Left colon (tissue), 2 donors: ENCODE results near the gene PKP3. TPM values are rescaled to one million over a fixed set of nuclear protein-coding genes. Genes with fewer than 3 reads are reported as not detected.
A peak's percentile ranks its signal among the peaks of the same experiment; 100 is the strongest.
"Not testable (repeated sequence)": the region's sequence is repeated elsewhere in the genome, so short reads cannot be mapped to it uniquely, and the experiment has no call there.

Experiments
- ATAC-seq: fragments of 200-7000 bp; cut with Tn5 transposase; one replicate; pipeline ENCODE4 v1.9.1; 2020; ENCODE audit warnings: mild to moderate bottlenecking, moderate library complexity
- DNase-seq, 2 donors: peaks; one replicate each; pipeline ENCODE4 v3.0.0-alpha.2; 2020
- intact Hi-C, 2 donors: fragments of 100-400 bp; cut with DNase I in 1 of 2; cut with micrococcal nuclease in 1 of 2; formaldehyde crosslinking; loops; one replicate each; pipeline versions ENCODE4 v1.11.2 to v1.14.0; 2022; cut with DNase I, micrococcal nuclease
- total RNA-seq, 2 donors: library from RNA; stranded (reverse); fragmentation: NEBNext Ultra II Directional; extraction: Animal tissue kit (Norgen Biotek cat#: 25700); gene quantifications; one replicate each; pipeline ENCODE4 v1.2.1, GENCODE V29; 2021
- donor health status: DM: no; HTN: no; CAD: no.
- donor health status: DM: yes; HTN: yes; CAD: no.

PKP3 gene
- total RNA-seq, 2 donors from 2014 or later: 168 to 194 TPM

DNA sequence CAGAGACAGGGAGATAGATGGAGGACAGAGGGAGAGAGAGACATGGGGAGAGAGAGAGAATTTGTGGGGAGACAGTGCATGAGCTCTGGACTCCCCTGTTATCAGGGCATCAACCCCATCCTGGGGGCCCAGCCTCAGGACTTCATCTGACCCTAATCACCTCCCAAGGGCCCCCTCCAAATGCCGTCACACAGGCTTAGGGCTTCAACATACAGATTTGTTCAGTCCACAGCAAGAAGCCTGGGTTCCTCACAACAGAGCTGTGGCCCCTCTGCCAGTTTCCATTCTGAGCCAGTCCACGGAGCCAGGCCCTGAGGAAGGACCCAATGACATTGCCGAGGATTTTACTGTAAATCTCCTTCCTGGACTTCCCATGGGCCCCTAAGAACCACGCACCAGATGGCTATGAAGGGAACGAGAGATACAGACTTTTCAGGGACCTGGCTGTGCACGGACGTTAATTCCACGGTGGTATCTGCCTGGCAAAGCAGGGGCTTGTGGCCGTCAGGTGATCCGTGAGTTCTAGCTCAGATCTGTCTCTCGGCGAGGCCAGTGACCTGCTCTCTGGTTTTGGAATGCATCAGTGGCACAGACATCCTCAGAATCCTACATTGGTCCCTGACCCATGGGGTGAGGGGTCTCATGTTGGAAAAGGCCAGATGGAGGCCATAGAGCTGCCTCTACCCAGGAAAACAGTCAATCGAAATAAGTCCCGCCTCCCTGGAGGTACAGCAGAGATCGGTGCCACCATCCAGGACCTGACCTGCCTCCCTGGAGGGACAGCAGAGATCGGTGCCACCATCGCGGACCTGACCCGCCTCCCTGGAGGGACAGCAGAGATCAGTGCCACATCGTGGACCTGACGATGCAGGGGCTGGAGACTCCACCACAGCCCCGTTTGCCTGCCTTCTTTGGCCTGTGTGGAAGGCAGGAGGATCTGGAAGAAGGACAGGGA is 33.4 kb upstream of the PKP3 start:
- no peak for DNase-seq
- intact Hi-C loops: loop anchor here in 1 of 2 donors (10.0 kb wide), 1 partner anchor 106 kb away; no protein-coding TSS in a partner anchor
- no peak for ATAC-seq

- ATAC-seq (no peak), DNase-seq (no peak)
- intact Hi-C loops: loop anchor here in 1 of 2 donors (10.0 kb wide), 1 partner anchor 108 kb away; no protein-coding TSS in a partner anchor
Measured at GRCh38 chr11:362642-363442, 31.2 kb upstream of the PKP3 start.

DNA sequence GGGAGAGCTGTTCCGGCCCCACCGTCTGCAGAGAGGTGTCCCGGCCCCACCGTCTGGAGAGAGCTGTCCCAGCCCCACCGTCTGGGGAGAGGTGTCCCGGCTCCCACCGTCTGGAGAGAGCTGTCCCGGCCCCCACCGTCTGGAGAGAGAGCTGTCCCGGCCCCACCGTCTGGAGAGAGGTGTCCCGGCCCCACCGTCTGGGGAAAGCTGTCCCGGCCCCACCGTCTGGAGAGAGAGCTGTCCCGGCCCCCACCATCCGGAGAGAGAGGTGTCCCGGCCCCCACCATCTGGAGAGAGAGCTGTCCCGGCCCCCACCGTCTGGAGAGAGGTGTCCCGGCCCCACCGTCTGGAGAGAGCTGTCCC is 30.6 kb upstream of the PKP3 start:
- ATAC-seq: not testable (repeated sequence)
- intact Hi-C loops: loop anchor here in 1 of 2 donors (10.0 kb wide), 1 partner anchor 109 kb away; no protein-coding TSS in a partner anchor

DNA sequence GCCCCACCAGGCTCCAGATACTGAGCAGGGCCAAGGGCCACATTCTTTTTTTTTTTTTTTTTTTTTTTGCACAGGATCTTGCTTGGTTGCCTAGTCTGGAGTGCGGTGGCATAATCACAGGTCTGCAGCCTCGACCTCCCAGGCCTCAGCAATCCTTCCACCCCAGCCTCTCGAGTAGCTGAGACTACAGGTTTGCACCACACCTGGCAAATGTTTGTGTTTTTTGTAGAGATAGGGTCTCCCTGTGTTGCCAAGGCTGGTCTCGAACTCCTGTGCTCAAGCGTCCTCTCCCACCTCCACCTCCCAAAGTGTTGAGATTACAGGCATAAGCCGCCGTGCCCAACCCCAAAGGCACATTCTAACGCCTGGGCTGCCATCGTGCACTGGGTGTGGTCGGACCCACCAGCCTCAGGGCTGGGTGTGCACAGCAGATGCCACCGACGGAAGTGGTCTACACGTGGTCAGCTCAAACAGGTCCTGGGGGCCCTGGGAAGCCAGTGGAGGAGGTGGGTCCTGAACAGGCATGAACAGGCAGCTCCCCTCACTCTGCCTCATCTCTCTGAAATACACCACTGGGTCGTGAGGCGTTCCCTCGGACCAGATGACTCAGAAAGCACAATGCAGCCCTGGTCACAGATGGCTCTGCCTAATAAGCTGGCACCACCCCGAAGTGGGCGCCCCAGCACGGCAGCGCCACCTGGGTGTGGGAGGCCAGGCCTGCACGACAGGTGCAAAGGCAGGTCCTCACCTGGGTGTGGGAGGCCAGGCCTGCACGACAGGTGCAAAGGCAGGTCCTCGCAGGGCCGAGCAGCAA is 29.9 kb upstream of the PKP3 start:
- DNase-seq (peak; percentile 69 to 88), ATAC-seq (peak; percentile 98)
- intact Hi-C loops: loop anchor here in 1 of 2 donors (10.0 kb wide), 1 partner anchor 109 kb away; no protein-coding TSS in a partner anchor

More for the DNA sequence above, 30.6 kb upstream of the PKP3 start:
- DNase-seq: not testable (repeated sequence)

GRCh38 chr11:364991-365725 is 28.9 kb upstream of the PKP3 start:
- ATAC-seq (no peak), DNase-seq (peak in 1 of 2 donors; percentile 21)
- intact Hi-C loops: loop anchor here in 1 of 2 donors (10.0 kb wide), 1 partner anchor 110 kb away; no protein-coding TSS in a partner anchor

DNA sequence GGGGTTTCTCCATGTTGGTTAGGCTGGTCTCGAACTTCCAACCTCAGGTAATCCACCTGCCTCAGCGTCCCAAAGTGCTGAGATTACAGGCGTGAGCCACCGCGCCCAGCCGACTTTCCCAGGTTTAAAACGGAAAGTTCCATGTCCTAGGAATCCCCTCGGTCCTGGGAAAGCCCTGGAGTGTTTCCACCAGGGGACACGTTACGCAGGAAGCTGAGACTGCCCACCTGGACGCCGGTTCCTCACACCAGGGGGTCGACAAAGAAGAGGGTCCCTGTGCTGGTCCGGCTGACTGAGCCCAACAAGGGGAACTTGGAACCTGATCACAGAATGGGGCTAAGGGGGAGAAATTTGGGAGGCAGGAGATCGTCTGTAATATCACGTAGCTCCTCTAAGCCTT is 28.2 kb upstream of the PKP3 start:
- DNase-seq (no peak), ATAC-seq (no peak)
- intact Hi-C loops: loop anchor here in 1 of 2 donors (10.0 kb wide), 1 partner anchor 111 kb away; no protein-coding TSS in a partner anchor

- DNase-seq (no peak), ATAC-seq (no peak)
- intact Hi-C loops: loop anchor here in 1 of 2 donors (10.0 kb wide), 1 partner anchor 113 kb away; no protein-coding TSS in a partner anchor
Measured at GRCh38 chr11:367956-368413, 26.0 kb upstream of the PKP3 start.

DNA sequence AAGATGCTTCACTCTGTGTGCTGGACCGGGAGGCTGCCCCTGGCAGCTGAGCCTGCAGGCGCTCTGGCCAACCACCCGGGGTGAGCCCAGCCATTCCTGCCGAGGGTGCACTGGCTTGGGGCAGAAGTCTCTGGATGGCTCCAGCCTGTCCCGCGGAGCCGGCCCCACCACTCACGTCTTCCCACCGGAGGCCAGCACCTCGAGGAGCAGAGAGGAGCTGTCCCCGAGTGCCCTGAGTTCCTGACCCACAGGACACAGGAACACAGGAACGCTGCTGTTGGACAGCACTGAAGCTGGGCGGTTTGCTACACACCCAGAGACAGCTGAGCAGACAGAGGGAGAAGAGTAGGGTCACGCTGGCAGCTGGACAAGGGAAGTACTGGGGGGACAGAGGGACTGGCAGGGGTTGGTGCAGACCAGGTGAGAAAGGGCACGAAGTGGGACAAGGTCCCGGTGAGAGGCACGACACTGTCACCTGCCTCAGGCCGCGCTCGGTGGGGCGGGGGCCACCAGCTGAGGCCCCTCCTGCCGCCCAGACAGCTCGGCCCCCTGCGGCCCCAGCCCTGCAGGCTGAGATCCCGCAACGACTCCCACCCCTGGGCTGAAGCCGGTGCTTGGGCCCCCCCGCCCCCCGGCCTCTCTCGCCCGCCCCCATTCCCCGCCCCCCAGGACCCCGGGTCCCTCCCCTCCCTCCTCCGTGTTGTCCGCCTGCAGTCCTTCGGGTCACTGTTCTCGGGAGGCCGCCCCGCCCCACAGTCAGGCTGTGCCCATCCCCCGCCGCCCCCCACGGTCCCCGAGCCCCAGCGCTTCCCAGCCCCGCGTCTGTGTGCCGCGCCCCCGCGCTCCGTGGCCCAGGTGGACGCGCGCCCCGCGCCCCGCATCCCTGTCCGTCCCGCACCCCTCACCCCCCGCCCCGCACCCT is 25.3 kb upstream of the PKP3 start:
- intact Hi-C loops: loop anchor here in 1 of 2 donors (10.0 kb wide), 1 partner anchor 114 kb away; no protein-coding TSS in a partner anchor
- DNase-seq (no peak), ATAC-seq (no peak)

DNA sequence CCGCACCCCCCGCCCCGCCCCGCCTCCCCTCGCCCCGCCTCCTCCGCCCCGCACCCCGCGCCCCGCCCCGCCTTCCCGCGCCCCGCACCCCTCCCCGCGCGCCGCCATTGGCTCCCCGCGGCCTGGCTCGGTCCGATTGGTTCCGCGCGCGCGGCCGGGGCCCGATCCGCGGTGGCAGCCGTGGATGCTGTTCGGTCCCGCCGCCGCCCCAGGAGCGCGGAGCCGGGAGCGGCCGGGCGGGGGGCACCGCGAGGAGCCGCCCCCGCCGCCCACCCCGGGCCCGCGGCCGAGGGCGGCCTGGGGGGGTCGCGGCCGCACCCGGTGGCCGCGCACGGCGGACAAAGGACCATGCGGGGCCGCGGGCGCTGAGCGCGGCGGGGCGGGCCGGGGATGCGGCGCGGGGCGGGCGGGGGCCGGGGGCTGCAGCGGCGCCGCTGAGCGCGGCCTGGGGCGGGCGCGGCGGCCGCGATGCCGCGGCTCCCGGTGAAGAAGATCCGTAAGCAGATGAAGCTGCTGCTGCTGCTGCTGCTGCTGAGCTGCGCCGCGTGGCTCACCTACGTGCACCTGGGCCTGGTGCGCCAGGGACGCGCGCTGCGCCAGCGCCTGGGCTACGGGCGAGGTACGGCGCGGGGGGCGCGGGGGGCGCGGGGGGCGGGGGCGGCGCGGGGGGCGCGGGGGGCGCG is 24.5 kb upstream of the PKP3 start, which contains the start of gene B4GALNT4:
Gene B4GALNT4, plus strand, starts transcription at position 164 of the 683 bp plus-strand sequence. Its CDS starts 305 bp downstream, at position 469.
- ATAC-seq (no peak), DNase-seq (no peak)
- intact Hi-C loops: loop anchor here in 1 of 2 donors (10.0 kb wide), 1 partner anchor 115 kb away; no protein-coding TSS in a partner anchor

DNA sequence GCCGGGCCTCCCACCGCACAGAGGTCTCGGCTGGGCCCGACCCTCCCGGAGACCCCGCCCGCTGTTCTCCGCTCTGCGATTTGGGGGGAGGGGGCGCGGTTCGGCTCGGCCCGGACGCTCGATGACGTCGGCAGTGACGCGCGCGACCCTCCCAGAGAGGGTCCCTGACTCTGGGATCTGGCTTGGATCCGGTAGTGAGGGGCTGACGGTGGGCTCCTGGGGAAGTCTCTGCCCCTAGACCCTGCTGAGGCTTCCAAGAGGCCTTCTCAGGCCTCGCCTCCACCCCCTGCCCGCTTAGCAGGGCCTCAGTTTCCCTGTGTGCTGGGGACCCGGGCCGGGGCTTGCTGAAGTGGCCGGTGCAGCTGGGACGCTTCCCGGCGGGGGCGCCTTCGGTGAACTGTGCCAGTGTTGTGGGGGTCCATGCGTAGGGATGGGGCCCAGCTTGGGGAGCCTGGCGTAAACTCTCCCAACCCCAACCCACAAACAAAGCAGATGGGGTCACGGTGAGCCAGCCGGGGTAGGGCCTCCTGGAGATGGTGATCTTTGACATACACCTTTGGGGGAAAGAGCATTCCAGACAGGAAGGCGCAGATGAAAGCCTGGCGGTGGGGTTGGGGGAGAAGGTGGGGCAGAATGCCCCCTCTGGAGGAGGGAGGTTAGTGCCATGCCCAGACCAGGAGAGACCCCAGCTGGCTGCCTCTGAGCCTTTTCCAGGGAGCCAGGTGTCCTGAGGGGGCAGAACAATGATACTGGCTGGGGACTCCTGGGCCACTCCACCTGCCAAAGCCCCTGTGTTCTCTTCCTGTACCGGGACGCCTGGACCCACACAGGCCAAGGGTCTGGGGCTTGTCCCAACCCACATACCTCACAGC is 23.7 kb upstream of the PKP3 start:
- ATAC-seq (no peak), DNase-seq (no peak)
- intact Hi-C loops: no loop called here

- intact Hi-C loops: no loop called here
- no peak for ATAC-seq
- DNase-seq: no peak
Measured at GRCh38 chr11:371051-371450, 23.0 kb upstream of the PKP3 start.

DNA sequence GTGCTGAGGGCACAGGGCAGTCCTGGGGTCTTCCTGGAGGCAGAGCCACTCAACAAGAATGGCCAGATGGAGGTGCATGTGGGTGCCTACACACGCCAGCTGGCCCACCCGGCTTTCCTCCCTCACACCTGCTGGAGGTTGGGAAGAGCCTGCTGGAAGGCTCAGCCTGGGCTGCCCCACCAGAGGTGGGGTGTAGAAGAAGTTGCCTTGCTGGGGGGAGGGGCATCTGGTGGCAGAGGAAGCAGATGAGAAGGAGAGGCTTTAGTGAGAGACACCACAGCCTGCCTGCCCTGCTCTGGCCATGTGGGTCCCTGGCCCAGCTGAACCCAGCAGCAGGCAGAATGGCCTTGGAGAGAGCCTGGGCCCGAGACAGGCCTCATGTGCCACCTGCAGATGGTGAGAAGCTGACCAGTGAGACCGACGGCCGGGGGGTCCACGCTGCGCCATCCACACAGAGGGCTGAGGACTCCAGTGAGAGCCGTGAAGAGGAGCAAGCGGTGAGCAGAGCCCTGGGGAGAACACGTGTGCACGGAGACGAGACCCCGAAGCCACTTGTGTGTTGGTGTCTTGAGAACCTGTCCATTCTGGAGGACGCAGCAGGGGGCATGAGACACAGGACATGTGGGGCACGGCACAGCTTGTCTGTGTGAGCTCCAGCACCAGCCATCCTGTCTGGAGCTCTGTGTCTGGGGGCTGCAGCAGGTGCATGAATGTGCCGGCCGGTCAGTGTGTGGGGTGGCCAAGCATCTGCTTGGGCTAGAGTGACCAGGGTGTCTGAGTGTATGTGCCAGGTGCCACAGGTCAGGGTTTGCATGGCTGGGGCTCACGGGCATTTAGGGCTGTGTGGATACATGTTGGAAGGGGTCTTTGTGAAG is 22.1 kb upstream of the PKP3 start:
- intact Hi-C loops: no loop called here

GRCh38 chr11:372809-373715 is 20.9 kb upstream of the PKP3 start:
- intact Hi-C loops: no loop called here
- no peak for ATAC-seq
- no peak for DNase-seq

More for the DNA sequence above, 22.1 kb upstream of the PKP3 start:
- ATAC-seq: no peak
- no peak for DNase-seq
